ES-I3 (cell line): ENCODE data around the gene MYH11.
"Not testable (repeated sequence)": the region's sequence is repeated elsewhere in the genome, so short reads cannot be mapped to it uniquely, and the experiment has no call there.

Experiments
- H3K36me3 ChIP-seq: 2 replicates; pipeline ENCODE4 v1.6.1; 2013; ENCODE audit warnings: mild to moderate bottlenecking, low read length, control low read depth, moderate library complexity; ENCODE audit not compliant: insufficient read depth
- H3K4me1 ChIP-seq: 2 replicates; pipeline ENCODE4 v1.6.1; 2013; ENCODE audit warnings: mild to moderate bottlenecking, control low read depth, low read length; ENCODE audit not compliant: insufficient read depth
- H3K9ac ChIP-seq: 2 replicates; pipeline ENCODE4 v1.6.1; 2013; ENCODE audit warnings: low read depth, mild to moderate bottlenecking, low read length, moderate library complexity
- H3K9me3 ChIP-seq: 2 replicates; pipeline ENCODE4 v1.6.1; 2013; ENCODE audit warnings: mild to moderate bottlenecking, low read length, moderate library complexity; ENCODE audit not compliant: control insufficient read depth, insufficient read depth

The MYH11 gene

GRCh38 chr16:15820837-15821236 lies 36.0 kb downstream of the MYH11 start:
- H3K9ac ChIP-seq = no peak overlapping the region

GRCh38 chr16:15819046-15819445 lies 37.8 kb downstream of the MYH11 start:
- H3K36me3 ChIP-seq = no peaks in the 10 kb centered on the region
- no peaks in the 10 kb centered on the region for H3K4me1 ChIP-seq
- H3K9ac ChIP-seq = no peak overlapping the region
- H3K9me3 ChIP-seq = 0 out of 2 replicates have a peak, but pooled peaks cover 3% of the 10 kb centered on the region

More at GRCh38 chr16:15820837-15821236, 36.0 kb downstream of the MYH11 start:
- Histone ChIP-seq H3K4me1 (no peaks in the 10 kb centered on the region), H3K36me3 (no peaks in the 10 kb centered on the region), H3K9me3 (no peaks in the 10 kb centered on the region)

- 0 out of 2 replicates have a peak, but pooled peaks cover 3% of the 10 kb centered on the region for H3K9me3 ChIP-seq
- no peak overlapping the region for H3K9ac ChIP-seq
- H3K36me3 ChIP-seq = no peaks in the 10 kb centered on the region
- H3K4me1 ChIP-seq = no peaks in the 10 kb centered on the region
Measured at GRCh38 chr16:15817446-15817845, 39.4 kb downstream of the MYH11 start.

GRCh38 chr16:15816228-15816627 lies 40.6 kb downstream of the MYH11 start:
- H3K9ac ChIP-seq = no peak overlapping the region
- no peaks in the 10 kb centered on the region for H3K36me3 ChIP-seq
- H3K9me3 ChIP-seq = 0 out of 2 replicates have a peak, but pooled peaks cover 6% of the 10 kb centered on the region
- no peaks in the 10 kb centered on the region for H3K4me1 ChIP-seq

GRCh38 chr16:15812401-15812750 lies 44.5 kb downstream of the MYH11 start:
- not testable (repeated sequence) for H3K4me1 ChIP-seq, H3K9ac ChIP-seq, H3K36me3 ChIP-seq, H3K9me3 ChIP-seq

- Histone ChIP-seq H3K9ac (no peak overlapping the region), H3K9me3 (0 out of 2 replicates have a peak, but pooled peaks cover 6% of the 10 kb centered on the region), H3K36me3 (no peaks in the 10 kb centered on the region), H3K4me1 (peaks cover 8% of the 10 kb centered on the region; the same call in 1 of the 2 replicates)
Measured at GRCh38 chr16:15811481-15812400, 45.1 kb downstream of the MYH11 start.

- Histone ChIP-seq H3K4me1 (peaks cover 8% of the 10 kb centered on the region; the same call in 1 of the 2 replicates), H3K9me3 (0 out of 2 replicates have a peak, but pooled peaks cover 6% of the 10 kb centered on the region), H3K9ac (no peak overlapping the region), H3K36me3 (no peaks in the 10 kb centered on the region)
Measured at GRCh38 chr16:15810949-15811348, 45.9 kb downstream of the MYH11 start.

- H3K4me1 ChIP-seq = peaks cover 8% of the 10 kb centered on the region; the same call in 1 of the 2 replicates
- H3K36me3 ChIP-seq = no peaks in the 10 kb centered on the region
- no peak overlapping the region for H3K9ac ChIP-seq
- 0 out of 2 replicates have a peak, but pooled peaks cover 6% of the 10 kb centered on the region for H3K9me3 ChIP-seq
Measured at GRCh38 chr16:15810411-15810810, 46.4 kb downstream of the MYH11 start.

- not testable (repeated sequence) for H3K9me3 ChIP-seq, H3K9ac ChIP-seq, H3K4me1 ChIP-seq, H3K36me3 ChIP-seq
Measured at GRCh38 chr16:15809297-15809696, 47.5 kb downstream of the MYH11 start.

- no peaks in the 10 kb centered on the region for H3K36me3 ChIP-seq
- H3K9ac ChIP-seq = no peak overlapping the region
- 0 out of 2 replicates have a peak, but pooled peaks cover 3% of the 10 kb centered on the region for H3K9me3 ChIP-seq
- H3K4me1 ChIP-seq = peaks cover 8% of the 10 kb centered on the region; the same call in 1 of the 2 replicates
Measured at GRCh38 chr16:15808071-15808470, 48.8 kb downstream of the MYH11 start.

- H3K36me3 ChIP-seq = no peaks in the 10 kb centered on the region
- H3K4me1 ChIP-seq = peaks cover 8% of the 10 kb centered on the region; the same call in 1 of the 2 replicates
- H3K9ac ChIP-seq = no peak overlapping the region
- 0 out of 2 replicates have a peak, but pooled peaks cover 3% of the 10 kb centered on the region for H3K9me3 ChIP-seq
Measured at GRCh38 chr16:15807603-15808009, 49.2 kb downstream of the MYH11 start.

GRCh38 chr16:15803618-15804017 lies 53.2 kb downstream of the MYH11 start:
- H3K4me1 ChIP-seq = peaks cover 8% of the 10 kb centered on the region; the same call in 1 of the 2 replicates
- no peaks in the 10 kb centered on the region for H3K9me3 ChIP-seq
- no peaks in the 10 kb centered on the region for H3K36me3 ChIP-seq
- H3K9ac ChIP-seq = no peak overlapping the region

GRCh38 chr16:15799851-15800495 lies 56.9 kb downstream of the MYH11 start:
- peaks cover 5% of the 10 kb centered on the region for H3K9me3 ChIP-seq
- no peak overlapping the region for H3K9ac ChIP-seq

GRCh38 chr16:15798671-15799070 lies 58.2 kb downstream of the MYH11 start:
- Histone ChIP-seq H3K36me3 (no peaks in the 10 kb centered on the region), H3K9me3 (peaks cover 5% of the 10 kb centered on the region), H3K9ac (no peak overlapping the region), H3K4me1 (no peaks in the 10 kb centered on the region)

More at GRCh38 chr16:15799851-15800495, 56.9 kb downstream of the MYH11 start:
- no peaks in the 10 kb centered on the region for H3K4me1 ChIP-seq
- H3K36me3 ChIP-seq = no peaks in the 10 kb centered on the region
